Panc1 (cell line): ENCODE data around the gene PDE3A. TPM values are rescaled to one million over a fixed set of nuclear protein-coding genes. Genes with fewer than 3 reads are reported as not detected.
"Not testable (repeated sequence)": the region's sequence is repeated elsewhere in the genome, so short reads cannot be mapped to it uniquely, and the experiment has no call there.

Experiments used
- ATAC-seq: fragments of 200-7000 bp; cut with Tn5 transposase; 2 replicates; pipeline ENCODE4 v1.9.1; 2020; ENCODE audit warnings: mild to moderate bottlenecking, moderate library complexity
- BruUV-seq: library from RNA; stranded (reverse); fragments of 400-500 nt; replicated peaks from 2 replicates; lab custom pipeline; 2021; lab: Mats Ljungman, UMichigan
- CTCF ChIA-PET: fragments of 300-600 bp; sonication (Branson Sonifier 250); formaldehyde crosslinking; loops from one replicate; lab custom pipeline; 2022; ENCODE audit warnings: antibody characterized with exemption; lab: Charles Lee
- POLR2A ChIA-PET: fragments of 300-600 bp; sonication (Branson Sonifier 250); formaldehyde crosslinking; loops from one replicate; lab custom pipeline; 2022; ENCODE audit warnings: antibody characterized with exemption; lab: Charles Lee
- DNase-seq: peaks from one replicate; pipeline ENCODE4 v3.0.0-alpha.2; 2010; ENCODE audit warnings: low read depth, low spot score
- H3K27ac ChIP-seq: 2 replicates; pipeline ENCODE4 v1.5.1; 2011; ENCODE audit warnings: mild to moderate bottlenecking, low read length, inconsistent platforms
- H3K27me3 ChIP-seq: fragments of 200-500 bp; sonication (Bioruptor generic); 2 replicates; pipeline ENCODE4 v1.6.0; 2014; ENCODE audit warnings: low read length, inconsistent platforms; ENCODE audit not compliant: control insufficient read depth, insufficient read depth
- H3K36me3 ChIP-seq: fragments of 200-500 bp; sonication (Bioruptor generic); 2 replicates; pipeline ENCODE4 v1.5.1; 2014; ENCODE audit warnings: inconsistent platforms, mild to moderate bottlenecking, low read length, moderate library complexity; ENCODE audit not compliant: control insufficient read depth, insufficient read depth
- H3K4me1 ChIP-seq: 2 replicates; pipeline ENCODE4 v1.5.1; 2011; ENCODE audit warnings: inconsistent platforms, mild to moderate bottlenecking, low read length, moderate library complexity; ENCODE audit not compliant: control insufficient read depth, insufficient read depth
- H3K4me3 ChIP-seq, 2 experiments: 2 replicates each; pipeline ENCODE4 v1.5.1; 2011 to 2012; ENCODE audit warnings: low read depth in 2 of 2, low read length in 2 of 2, mild to moderate bottlenecking in 2 of 2, inconsistent platforms in 1 of 2, moderate library complexity in 1 of 2
- H3K9me3 ChIP-seq: fragments of 200-500 bp; sonication (Bioruptor generic); 2 replicates; pipeline ENCODE4 v1.5.1; 2014; ENCODE audit warnings: low read depth, mild to moderate bottlenecking, inconsistent platforms, low read length, moderate library complexity; ENCODE audit not compliant: control insufficient read depth, insufficient read depth
- POLR2AphosphoS5 ChIP-seq: IDR thresholded peaks from 2 replicates; pipeline ENCODE4 v1.6.1; 2012; ENCODE audit warnings: mild to moderate bottlenecking, low read depth, low read length, moderate library complexity
- REST ChIP-seq, 2 experiments: IDR thresholded peaks; 2 replicates each; pipeline ENCODE4 v1.6.1; 2011 to 2012; ENCODE audit warnings: low read depth in 2 of 2, control low read depth in 1 of 2, low read length in 1 of 2, mild to moderate bottlenecking in 1 of 2, moderate library complexity in 1 of 2; ENCODE audit not compliant: insufficient read depth in 1 of 2
- SIN3A ChIP-seq: IDR thresholded peaks from 2 replicates; pipeline ENCODE4 v1.6.1; 2012; ENCODE audit warnings: low read depth, mild to moderate bottlenecking, low read length, moderate library complexity, borderline replicate concordance; ENCODE audit not compliant: insufficient read depth
- TCF7L2 ChIP-seq: IDR thresholded peaks from 2 replicates; pipeline ENCODE4 v1.6.1; 2011; ENCODE audit warnings: mild to moderate bottlenecking, low read depth, low read length, inconsistent platforms
- in situ Hi-C: cut with HindIII; loops from 2 replicates; pipeline ENCODE4 v1.10.0; 2016; ENCODE audit warnings: low sequenced_read_pairs, low pct_unique_long_range_greater_than_20kb
- intact Hi-C: fragments of 100-400 bp; cut with micrococcal nuclease; formaldehyde crosslinking; loops from one replicate; pipeline ENCODE4 v1.10.0; 2022; ENCODE audit not compliant: unreplicated experiment
- total RNA-seq: library from RNA; stranded (reverse); gene quantifications from one replicate; pipeline ENCODE4 v1.2.1, GENCODE V29; 2021; ENCODE audit not compliant: unreplicated experiment
- TF ChIP-seq, protein P1 (sequence below): fragments of 450-650 bp; IDR thresholded peaks from 2 replicates; pipeline ENCODE4 v1.5.1; 2017; ENCODE audit warnings: mild to moderate bottlenecking

The PDE3A gene
- total RNA-seq, 1 experiment from 2014 or later: 0.03 TPM

- ChIA-PET POLR2A (no interaction called here), CTCF (no interaction called here)
- no TSS peak for BruUV-seq
- in situ Hi-C loops: no loop called here
- Histone ChIP-seq H3K27me3 (no peaks in the 10 kb centered on the region), H3K4me1 (no peaks in the 10 kb centered on the region), H3K36me3 (no peaks in the 10 kb centered on the region), H3K4me3 (no peak overlapping the region), H3K9me3 (no peaks in the 10 kb centered on the region), H3K27ac (no peak overlapping the region)
- ATAC-seq (no peak), DNase-seq (no peak)
- TF ChIP-seq, protein P1, sequence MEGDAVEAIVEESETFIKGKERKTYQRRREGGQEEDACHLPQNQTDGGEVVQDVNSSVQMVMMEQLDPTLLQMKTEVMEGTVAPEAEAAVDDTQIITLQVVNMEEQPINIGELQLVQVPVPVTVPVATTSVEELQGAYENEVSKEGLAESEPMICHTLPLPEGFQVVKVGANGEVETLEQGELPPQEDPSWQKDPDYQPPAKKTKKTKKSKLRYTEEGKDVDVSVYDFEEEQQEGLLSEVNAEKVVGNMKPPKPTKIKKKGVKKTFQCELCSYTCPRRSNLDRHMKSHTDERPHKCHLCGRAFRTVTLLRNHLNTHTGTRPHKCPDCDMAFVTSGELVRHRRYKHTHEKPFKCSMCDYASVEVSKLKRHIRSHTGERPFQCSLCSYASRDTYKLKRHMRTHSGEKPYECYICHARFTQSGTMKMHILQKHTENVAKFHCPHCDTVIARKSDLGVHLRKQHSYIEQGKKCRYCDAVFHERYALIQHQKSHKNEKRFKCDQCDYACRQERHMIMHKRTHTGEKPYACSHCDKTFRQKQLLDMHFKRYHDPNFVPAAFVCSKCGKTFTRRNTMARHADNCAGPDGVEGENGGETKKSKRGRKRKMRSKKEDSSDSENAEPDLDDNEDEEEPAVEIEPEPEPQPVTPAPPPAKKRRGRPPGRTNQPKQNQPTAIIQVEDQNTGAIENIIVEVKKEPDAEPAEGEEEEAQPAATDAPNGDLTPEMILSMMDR: no peak
- TF ChIP-seq POLR2AphosphoS5 (no peak), TCF7L2 (no peak), REST (IDR thresholded peaks at IDR 0.05; ENCODE audit: insufficient read depth in 1 of 2, low read depth in 2 of 2, low read length in 1 of 2) (no peak), SIN3A (no peak)
- intact Hi-C loops: no loop called here
Measured at GRCh38 chr12:20320552-20320951, 47.8 kb upstream of the PDE3A start.

GRCh38 chr12:20330826-20331505 lies 37.4 kb upstream of the PDE3A start:
- CTCF ChIA-PET, H3K4me1 ChIP-seq, ATAC-seq, H3K36me3 ChIP-seq, H3K27ac ChIP-seq, in situ Hi-C loops, H3K4me3 ChIP-seq, H3K27me3 ChIP-seq, DNase-seq, H3K9me3 ChIP-seq, intact Hi-C loops, POLR2A ChIA-PET, BruUV-seq: not testable (repeated sequence)

- no peak overlapping the region for H3K27ac ChIP-seq
- DNase-seq: no peak
- CTCF ChIA-PET: no interaction called here
- TF ChIP-seq REST (IDR thresholded peaks at IDR 0.05; ENCODE audit: insufficient read depth in 1 of 2, low read depth in 2 of 2, low read length in 1 of 2): no peak
- TF ChIP-seq, protein P1: no peak
- no peak for TF ChIP-seq TCF7L2
- TF ChIP-seq POLR2AphosphoS5: no peak
- TF ChIP-seq SIN3A: no peak
- H3K9me3 ChIP-seq: no peaks in the 10 kb centered on the region
- H3K27me3 ChIP-seq: no peaks in the 10 kb centered on the region
- ATAC-seq: no peak
- H3K36me3 ChIP-seq: no peaks in the 10 kb centered on the region
- H3K4me3 ChIP-seq: no peak overlapping the region
- POLR2A ChIA-PET: no interaction called here
- intact Hi-C loops: no loop called here
- in situ Hi-C loops: no loop called here
- no TSS peak for BruUV-seq
- no peaks in the 10 kb centered on the region for H3K4me1 ChIP-seq
Measured at GRCh38 chr12:20339060-20339459, 29.3 kb upstream of the PDE3A start.
